Osteocyte (in vitro differentiated cells): Measurements from ENCODE around the gene CGB5. TPM values are rescaled to one million over a fixed set of nuclear protein-coding genes. Genes with fewer than 3 reads are reported as not detected.

Source experiments
- DNase-seq: peaks from one replicate; pipeline ENCODE4 v3.0.0; 2021; ENCODE audit warnings: mixed read lengths; ENCODE audit not compliant: unreplicated experiment; ENCODE audit errors: extremely low spot score
- H3K27ac Mint-ChIP-seq: one replicate; pipeline ENCODE4 v1.8.0; 2021; ENCODE audit warnings: mild to moderate bottlenecking, mixed read lengths; ENCODE audit not compliant: unreplicated experiment
- H3K27me3 Mint-ChIP-seq: one replicate; pipeline ENCODE4 v1.8.0; 2021; ENCODE audit warnings: mixed read lengths; ENCODE audit not compliant: unreplicated experiment
- H3K36me3 Mint-ChIP-seq: one replicate; pipeline ENCODE4 v1.8.0; 2021; ENCODE audit warnings: mixed read lengths; ENCODE audit not compliant: unreplicated experiment
- H3K4me1 Mint-ChIP-seq: one replicate; pipeline ENCODE4 v1.8.0; 2021; ENCODE audit warnings: mixed read lengths; ENCODE audit not compliant: unreplicated experiment
- H3K4me3 Mint-ChIP-seq: one replicate; pipeline ENCODE4 v1.8.0; 2021; ENCODE audit warnings: mild to moderate bottlenecking, moderate library complexity, mixed read lengths; ENCODE audit not compliant: unreplicated experiment
- H3K9me3 Mint-ChIP-seq: one replicate; pipeline ENCODE4 v1.8.0; 2021; ENCODE audit warnings: mixed read lengths; ENCODE audit not compliant: unreplicated experiment
- CTCF ChIP-seq: fragments of 200-600 bp; sonication (generic); IDR thresholded peaks from 2 replicates; pipeline ENCODE4 v1.5.0; 2021; ENCODE audit warnings: antibody characterized with exemption, mild to moderate bottlenecking, moderate library complexity
- total RNA-seq: library from RNA; stranded (reverse); gene quantifications from 2 replicates; pipeline ENCODE4 v1.2.1, GENCODE V29; 2021

CGB5 gene
- total RNA-seq, 1 donor from 2014 or later, result not detected

- Mint-ChIP-seq H3K4me1 (peaks cover 9% of the 10 kb centered on the region), H3K36me3 (peaks cover 18% of the 10 kb centered on the region), H3K27me3 (peaks cover 4% of the 10 kb centered on the region), H3K4me3 (no peak overlapping the region), H3K9me3 (no peaks in the 10 kb centered on the region), H3K27ac (no peak overlapping the region)
- DNase-seq, result no peak
- TF ChIP-seq CTCF, result no peak
Observed at GRCh38 chr19:49014123-49014869, 29.4 kb upstream of the CGB5 start.

- no peak for DNase-seq
- peaks cover 18% of the 10 kb centered on the region for H3K36me3 Mint-ChIP-seq
- TF ChIP-seq CTCF, result no peak
- no peak overlapping the region for H3K27ac Mint-ChIP-seq
- no peaks in the 10 kb centered on the region for H3K9me3 Mint-ChIP-seq
- peaks cover 10% of the 10 kb centered on the region for H3K4me1 Mint-ChIP-seq
- no peak overlapping the region for H3K4me3 Mint-ChIP-seq
- H3K27me3 Mint-ChIP-seq, result peaks cover 4% of the 10 kb centered on the region
Observed at GRCh38 chr19:49014870-49015255, 28.8 kb upstream of the CGB5 start.

GRCh38 chr19:49016067-49016839 is 27.4 kb upstream of the CGB5 start:
- no peak overlapping the region for H3K4me3 Mint-ChIP-seq
- peaks cover 13% of the 10 kb centered on the region for H3K4me1 Mint-ChIP-seq
- H3K9me3 Mint-ChIP-seq, result no peaks in the 10 kb centered on the region
- no peak for TF ChIP-seq CTCF
- no peak overlapping the region for H3K27ac Mint-ChIP-seq
- DNase-seq, result no peak
- peaks cover 4% of the 10 kb centered on the region for H3K27me3 Mint-ChIP-seq
- peaks cover 12% of the 10 kb centered on the region for H3K36me3 Mint-ChIP-seq

- DNase-seq, result no peak
- TF ChIP-seq CTCF, result no peak
- Mint-ChIP-seq H3K27me3 (peaks cover 4% of the 10 kb centered on the region), H3K9me3 (no peaks in the 10 kb centered on the region), H3K4me1 (peaks cover 13% of the 10 kb centered on the region), H3K36me3 (peaks cover 12% of the 10 kb centered on the region), H3K4me3 (peak within 1 kb of the TSS; percentile 65), H3K27ac (no peak within 1 kb of the TSS)
Observed at GRCh38 chr19:49017041-49017665, 26.5 kb upstream of the CGB5 start, which contains the start of gene LHB. TSS of gene LHB (minus strand) at chr19:49017091. CDS start at chr19:49017081, 10 bp downstream.
